HG02763 (cell line): ENCODE data around the gene ATOSA.

Source experiments
- ATAC-seq: cut with Tn5 transposase; IDR thresholded peaks from one replicate; pipeline ENCODE4 v1.9.1; 2021; ENCODE audit warnings: mild to moderate bottlenecking, moderate library complexity; ENCODE audit not compliant: unreplicated experiment

The ATOSA gene

DNA sequence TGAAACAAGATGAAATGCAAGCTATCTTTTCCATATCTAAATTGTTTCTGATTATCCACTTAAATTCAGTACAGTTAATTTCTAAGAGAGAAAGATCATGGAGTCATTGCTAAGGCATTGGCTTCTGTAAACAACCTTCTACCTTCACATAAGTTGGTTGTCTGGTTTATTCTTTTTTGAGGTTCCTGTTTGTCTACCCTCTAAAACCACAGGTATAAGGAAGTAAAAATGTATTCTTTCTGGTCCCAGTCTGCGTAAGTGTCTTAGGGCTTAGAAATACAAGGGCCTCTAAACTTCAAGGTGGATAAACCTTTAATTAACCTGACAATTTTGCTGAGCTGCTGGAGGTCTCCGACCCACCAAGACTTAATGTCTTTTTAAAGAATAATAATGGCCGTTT lies 3.6 kb upstream of the ATOSA start:
- no peak for ATAC-seq

DNA sequence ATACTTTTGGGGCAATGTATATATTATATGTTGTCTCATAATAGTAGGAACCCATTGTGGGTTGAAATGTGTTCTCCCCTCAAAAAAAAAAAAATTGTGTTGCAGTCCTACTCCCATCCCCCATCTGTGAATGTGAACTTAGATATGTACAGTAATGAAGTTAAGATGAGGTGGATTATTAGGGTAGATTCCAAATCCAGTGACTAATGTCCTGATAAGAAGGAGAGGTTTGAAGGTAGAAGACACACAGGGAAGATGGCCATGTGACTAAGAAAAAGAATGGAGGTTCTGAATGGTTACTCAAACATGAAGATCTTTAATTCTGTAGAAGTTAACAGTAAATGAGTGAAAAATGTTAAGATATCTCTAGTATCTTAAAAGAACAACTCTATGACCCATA lies 3.0 kb upstream of the ATOSA start:
- ATAC-seq: no peak

DNA sequence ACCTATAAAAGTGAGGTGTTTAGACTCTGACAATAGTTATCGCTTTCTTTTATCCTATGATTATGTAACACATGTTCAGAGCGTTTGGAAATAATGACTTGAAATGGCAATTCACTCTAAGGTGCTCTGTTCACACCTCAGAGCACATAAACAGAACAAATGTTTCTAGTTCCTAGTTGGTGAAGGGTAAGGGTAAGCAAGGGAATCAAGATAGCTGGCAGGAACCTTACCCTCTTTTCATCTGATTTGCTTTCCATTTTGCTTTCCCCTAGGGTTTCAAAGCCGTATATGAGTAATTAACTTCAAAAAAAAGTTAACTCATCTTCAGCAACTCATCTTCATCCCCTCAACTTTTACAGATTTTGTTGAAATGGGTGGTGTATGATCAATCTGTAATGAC lies 2.3 kb upstream of the ATOSA start:
- ATAC-seq: no peak

DNA sequence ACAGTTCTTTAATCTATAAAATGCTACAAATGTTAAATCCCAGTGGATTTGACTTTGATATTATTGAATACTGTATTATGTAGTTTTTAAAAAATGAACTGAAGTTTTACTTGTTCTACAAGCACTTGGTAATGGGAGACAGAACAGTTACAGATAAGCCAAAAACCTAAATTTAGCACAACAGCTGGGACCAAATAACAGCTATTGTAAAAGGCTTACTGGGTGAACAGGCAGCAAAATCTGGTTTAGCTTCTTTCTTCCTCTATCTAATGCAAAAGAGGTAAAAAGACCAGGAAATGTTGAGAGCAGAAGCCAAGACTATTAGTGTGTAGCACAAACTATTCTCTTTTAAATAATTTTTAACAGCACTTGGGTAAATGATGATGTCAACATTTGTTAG lies 1.6 kb upstream of the ATOSA start:
- ATAC-seq: no peak

DNA sequence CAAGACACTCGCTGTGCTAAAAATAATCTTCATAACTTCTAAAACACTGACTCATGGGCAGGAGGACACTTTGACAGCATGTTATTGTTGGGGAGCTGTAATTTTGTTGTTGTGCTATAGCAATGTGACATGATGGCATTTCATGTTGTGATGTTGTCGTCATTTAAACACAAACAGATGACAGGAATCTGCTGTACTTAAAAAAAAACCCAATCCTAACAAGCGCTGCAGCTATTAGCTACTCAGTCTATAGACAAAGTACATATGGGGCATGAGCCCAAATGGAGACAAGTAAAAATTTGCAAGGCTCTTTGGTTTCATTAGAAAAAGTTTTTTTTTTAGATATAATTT lies 828 bp upstream of the ATOSA start:
- ATAC-seq: no peak

DNA sequence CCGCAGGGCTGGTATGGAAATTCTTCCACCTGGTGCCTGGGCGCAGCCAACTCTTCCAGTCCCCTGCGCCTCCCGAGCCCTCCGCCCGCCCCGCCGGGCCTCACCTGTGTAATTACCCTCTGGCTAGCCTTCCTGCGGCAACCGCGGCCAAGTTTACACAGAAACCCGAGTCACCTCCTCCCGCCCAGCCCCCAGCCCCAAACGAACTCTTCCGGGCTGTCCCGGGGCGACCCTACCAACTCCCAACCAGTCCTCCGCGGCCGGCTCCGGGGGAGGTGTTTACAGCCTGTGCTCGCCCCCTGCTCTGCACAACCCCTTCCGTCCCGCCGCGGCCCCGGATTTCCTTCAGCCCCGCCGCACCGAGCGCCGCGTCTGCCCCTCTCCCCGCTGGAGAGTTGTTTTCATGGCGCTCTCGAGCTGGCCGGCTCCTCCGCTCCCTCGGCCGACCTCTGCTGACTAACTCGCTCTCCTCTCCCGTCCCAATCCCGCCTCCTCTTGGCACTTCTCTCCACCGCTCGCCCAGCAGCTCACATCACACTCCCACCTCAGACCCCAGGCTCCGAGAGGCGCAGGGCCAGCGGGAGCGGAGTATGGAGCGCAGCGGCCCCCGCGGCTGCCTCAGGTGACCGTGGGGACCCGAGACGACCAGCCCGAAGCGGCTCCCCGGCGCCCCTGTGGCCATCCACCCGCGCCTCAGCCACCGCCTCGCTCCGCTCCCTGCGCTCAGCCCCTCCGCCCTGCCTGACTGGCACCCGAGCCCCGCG lies 538 bp downstream of the ATOSA start:
- peak; percentile 15 for ATAC-seq

DNA sequence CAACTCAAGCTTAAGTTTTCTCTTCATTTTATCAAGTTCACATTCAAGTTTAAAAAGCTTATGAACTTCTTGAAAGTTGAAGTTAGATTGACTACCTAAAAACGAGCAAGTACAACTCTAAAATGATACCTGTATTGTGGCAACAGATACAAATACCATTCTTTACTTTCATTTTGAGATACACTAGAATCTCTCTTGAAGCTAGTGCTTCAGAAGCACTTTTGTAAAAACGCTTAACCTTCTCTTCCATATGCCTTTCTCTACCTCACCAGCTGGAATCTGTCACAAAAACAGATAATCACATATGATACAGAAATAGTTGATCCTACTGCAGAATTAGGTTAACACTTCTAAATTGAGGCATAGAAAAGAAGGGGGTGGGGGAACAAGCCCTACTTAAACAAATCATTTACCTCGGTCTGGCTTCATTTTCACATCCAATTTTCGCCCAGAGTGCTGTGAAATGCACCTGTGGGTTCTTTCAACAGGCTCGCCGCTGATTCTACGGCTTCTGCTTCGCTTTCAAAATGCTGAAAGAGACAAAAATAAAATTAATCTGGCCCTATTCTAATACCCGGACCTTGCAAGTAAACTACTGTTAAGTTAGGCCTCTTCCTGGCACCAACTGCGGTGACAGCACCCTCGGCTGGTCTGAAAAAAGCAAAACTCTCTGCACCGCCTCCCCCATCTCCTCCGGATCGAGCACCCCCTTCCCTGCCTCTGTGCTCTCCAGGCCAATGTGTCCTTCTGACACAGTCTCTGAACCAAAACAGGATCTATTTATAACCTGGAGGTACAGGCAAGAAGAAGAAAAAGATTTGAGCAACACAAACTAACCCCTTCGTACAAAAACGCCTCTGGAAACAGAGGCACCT lies 1.4 kb downstream of the ATOSA start:
- ATAC-seq: peak; percentile 33

DNA sequence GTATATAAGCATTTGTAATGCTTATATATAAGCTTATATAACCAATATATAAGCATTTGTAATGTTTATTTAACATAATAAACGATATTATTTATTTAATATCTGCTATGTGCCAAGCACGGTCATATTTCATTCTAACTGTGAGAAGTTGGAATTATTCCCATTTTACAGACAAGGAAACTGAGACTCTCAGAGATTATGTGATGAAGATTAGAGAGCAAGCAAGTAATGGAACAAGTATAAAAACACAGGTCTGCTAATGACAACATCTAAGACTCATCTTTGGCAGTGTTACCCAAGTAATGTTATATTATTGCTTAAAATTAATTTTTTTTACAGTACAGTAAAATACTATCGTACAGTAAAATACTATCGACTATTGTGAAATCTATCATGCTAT lies 4.4 kb downstream of the ATOSA start:
- ATAC-seq: no peak

DNA sequence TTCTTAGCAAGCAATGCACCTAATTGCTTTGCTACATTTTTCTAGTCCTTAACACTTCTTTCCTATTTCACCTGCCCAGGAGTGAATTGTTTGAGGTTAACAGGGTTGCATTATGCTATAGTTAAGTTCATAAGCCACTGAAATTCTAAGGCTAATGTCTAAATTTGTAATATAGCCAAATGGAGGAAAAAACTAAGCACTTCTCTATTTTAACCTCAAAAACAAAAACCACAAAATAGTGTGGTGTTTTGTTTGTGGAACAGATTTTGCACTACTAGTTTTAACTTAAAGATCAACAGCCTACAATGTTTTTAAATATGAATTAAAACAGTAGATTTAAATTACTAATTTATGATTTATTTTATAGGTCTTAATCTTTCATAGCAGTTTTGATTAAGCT lies 5.5 kb downstream of the ATOSA start:
- no peak for ATAC-seq

DNA sequence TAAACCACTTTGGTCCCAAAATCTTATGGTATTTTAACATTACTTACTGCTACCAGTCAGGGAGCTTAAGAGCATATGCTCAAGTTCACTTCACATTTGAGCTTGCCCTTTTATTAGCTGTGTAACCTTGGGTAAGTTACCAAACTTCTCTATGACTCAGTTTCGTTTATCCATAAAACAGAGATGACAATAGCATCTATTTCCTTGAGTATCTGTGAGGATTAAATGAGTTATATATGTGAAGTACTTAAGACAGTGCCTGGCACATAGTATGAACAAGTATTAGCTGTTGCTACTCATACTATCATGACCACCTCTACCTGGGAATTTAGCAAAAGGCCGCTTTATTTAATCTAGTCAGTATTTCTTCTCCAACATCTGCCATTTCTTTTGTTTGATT lies 5.9 kb downstream of the ATOSA start:
- ATAC-seq: no peak

DNA sequence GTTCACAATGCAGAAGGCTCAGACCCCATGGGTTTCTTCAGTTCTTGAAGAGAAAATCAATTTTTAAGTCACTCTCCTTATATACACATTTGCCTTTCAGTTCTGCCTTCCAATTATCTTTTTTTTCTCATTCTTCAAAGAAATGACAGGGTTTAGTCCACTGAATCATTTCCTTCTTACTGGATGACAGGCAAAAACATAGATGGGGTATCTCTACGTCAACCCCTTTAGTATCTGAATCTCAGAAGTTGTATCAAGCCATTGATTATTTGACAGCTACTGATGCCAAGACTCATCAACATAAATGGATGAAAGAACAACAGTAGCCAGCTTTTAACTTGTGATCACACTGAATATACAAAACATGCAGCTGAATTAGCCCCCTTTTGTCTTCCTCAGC lies 6.5 kb downstream of the ATOSA start:
- ATAC-seq: no peak

DNA sequence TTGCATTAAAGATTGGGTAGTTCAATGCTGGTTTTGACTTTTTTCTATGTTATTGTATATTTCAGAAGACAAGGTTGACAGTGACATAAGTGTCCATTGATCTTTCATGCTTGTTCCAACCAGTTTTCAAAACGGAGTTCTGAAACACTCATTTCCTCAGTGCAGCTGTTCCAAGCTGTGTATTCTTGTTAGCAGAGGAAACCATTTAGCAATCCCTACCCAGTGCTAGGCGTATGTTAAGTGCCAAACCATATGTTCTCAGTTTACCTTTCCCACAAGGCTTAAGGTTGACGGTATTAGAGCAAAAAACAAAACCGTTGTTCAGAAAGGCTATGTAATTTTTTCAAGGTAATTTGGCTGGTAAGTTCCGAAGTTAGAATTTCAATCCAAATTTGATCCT lies 9.1 kb downstream of the ATOSA start:
- ATAC-seq: no peak

DNA sequence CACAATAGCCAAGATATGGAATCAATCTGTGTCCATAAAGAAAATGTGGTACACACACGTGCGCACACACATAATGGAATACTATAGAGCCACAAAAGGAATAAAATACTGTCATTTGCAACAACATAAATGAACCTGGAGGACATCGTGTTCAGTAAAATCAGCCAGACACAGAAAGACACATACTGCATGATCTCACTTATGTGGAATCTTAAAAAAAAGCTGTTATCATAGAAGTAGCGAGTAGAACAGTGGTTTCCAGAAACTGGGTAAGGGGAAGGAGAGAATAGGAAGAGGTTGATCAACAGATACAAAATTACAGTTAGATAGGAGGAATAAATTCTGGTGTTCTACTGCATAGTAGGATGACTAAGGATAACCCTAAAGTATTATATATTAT lies 11.1 kb downstream of the ATOSA start:
- no peak for ATAC-seq

DNA sequence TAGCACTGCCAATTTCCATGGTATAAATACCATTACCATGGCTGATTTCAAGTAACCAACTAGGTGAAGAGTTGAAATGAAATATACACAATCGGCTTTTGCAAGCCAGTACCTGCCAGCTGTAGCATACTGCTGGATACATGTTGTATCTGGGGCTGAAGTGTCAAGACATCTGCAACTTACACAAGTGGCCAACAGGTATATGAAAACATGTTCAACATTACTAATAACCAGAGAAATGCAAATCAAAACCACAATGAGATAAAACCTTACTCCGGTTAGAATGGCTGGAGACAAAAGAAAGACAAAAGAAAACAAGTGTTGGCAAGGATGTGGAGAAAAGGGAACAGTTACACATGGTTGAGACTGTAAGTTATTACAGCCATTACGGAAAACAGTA lies 11.6 kb downstream of the ATOSA start:
- ATAC-seq: peak; percentile 79

DNA sequence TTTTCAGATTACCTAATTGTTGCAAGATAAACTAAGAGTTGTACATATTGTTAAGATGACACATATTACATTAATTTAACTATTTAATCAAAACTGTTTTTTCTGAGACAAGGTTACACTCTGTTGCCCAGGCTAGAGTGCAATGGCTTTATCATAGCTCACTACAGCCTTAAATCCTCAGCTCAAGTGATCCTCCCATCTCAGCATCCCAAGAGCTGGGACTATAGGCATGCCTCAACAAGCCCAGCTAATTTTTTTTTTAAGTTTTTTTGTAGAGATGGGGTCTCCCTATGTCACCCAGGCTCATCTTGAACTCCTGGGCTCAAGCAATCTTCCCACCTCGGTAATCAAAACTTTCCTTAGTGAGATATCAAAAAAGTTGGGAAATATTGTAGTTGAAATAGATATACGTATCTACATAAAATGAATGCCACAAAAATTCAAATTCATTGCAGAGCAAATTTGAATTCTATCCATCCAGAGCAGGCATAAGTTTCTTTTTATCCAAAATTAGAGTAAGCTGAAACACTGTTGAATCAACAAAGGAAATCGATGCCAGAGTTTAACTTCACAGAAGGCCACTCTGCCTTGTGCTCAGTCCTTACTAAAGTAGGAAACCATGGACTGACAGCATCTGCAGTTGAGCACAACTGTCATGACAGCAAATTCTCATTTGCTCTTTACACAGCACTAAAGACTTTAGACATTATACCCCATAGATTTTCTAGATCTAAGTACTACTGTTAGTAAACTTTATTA lies 15.5 kb downstream of the ATOSA start:
- no peak for ATAC-seq

DNA sequence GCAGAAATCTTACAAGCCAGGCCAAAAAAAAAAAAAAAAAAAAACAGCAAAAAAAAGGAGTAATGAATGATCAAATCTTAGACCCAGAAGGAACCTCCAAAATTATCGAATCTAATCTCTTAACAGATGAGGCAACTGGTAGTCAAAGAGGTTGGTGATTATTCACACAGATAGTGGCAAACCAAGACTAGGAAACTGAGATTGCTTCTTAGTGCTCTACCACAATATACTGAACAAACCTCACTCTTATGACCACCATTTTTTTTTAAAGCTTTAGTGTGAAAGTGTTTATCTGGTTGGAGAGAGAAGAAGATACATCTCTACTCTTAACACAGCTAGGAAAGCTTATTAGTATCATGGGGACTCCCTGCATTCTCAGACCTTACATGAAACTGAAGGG lies 17.3 kb downstream of the ATOSA start:
- ATAC-seq: no peak

DNA sequence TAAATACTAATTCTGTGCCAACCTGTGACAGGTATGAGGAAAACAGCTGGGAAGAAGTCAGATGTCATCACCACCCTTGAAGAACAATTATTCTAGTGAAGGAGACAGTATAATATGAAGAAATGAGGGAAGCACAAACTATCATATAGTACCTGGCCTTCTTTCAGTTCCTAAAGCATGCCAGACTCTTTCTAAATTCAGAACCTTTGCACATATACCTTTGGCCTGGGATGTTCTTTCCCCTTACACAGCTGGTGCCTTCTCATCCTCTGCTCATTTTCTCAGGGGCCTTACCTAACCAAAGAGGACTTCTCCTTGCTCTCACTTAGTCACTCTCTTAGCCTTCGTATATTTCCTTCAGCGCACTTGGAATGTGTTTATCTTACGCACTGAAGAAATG lies 19.0 kb downstream of the ATOSA start:
- no peak for ATAC-seq

DNA sequence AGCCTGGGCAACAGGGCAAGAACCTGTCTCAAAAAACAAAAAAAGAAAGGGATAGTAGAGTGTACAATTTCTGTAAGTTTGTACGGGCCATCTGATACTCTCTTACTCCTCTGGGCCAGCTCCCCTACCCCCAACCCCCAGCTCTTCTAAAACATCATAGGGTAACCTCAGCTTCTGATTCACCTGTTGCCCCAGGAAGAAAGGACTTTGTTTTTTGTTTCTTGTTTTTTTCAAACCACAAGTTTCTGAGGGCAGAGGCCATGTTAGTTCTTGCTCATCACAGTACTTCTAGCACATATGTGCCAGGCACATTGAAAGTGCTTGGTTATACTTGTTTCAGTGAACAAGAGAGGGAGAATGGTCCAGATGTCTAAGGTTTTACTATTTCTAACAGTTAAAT lies 20.2 kb downstream of the ATOSA start:
- peak; percentile 83 for ATAC-seq

DNA sequence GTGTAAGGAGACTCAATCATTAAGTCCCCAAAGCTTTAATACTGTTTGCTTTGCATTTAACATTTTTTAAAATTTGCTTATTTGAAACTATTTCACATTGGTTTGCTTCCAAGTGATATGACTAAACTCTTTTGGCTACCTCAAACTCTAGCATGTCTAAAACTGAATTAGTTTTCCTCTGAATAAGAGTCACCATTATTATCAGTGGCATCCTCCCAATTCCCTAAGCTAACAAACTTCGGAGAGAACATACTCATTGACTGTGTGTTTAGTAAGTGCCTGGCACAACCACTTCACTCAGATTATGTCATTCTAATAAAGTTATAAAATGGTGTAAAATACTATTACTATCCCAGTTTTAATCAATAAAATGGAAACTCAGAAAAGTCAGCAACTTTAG lies 21.9 kb downstream of the ATOSA start:
- ATAC-seq: no peak

DNA sequence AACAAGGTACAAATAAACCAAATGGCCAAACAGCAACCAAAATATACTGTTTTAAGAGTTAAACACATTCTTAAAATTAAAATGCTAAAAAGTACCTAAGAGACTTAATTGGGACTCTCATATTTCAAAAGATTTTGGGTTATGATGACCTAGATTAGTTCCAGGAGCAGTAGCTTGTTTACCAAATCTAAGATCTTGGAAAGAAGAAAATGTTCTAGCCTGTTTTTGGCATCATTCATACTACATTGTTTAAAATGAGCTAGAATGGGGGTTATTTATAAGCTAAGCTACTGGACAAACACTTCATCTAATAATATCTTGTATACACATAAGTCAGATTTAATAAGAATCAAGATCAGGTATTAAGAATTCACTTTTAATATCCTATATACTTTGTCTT lies 22.8 kb downstream of the ATOSA start:
- no peak for ATAC-seq

DNA sequence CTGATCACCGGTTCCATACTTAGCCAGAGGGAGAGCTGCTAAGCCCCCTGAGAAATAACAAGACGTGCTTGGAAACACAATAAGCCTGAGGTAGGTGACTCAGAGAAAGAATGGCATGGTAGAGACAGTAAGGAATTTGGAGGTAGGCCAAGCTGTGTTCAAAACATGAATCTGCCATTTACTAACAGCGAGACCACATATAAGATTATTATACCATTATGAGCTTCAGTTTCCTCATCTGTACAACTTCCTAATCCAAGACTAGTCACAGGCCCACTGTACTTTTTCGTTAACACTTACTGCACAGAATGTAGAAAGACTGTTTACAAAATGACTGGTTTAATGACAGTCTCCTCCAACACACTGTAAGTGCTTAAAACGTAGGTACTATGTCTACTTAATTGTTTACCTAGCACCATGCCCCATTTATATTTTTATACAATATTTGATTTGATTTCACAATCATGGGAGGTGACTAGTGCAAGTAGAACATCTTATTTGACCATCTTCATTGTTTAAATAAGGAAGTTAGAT lies 25.7 kb downstream of the ATOSA start:
- ATAC-seq: no peak

DNA sequence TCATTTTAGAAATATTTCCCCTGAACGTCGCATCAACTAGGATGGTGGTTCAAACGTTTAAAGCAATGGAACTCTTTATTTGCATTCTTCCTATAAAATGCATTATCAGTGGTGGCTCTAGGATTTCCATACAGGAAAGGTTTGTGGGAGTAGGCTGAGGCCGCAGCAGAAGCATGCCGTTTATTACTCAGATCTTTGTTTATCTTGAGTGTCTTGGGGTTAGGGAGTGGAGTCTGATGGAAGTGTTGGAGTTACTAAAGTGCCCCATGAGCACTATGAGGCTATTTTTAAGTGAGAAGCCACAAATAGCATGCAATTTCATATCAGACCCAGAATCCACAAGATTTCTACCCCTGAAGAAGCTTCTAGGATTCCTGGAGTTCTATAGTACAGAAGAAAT lies 26.2 kb downstream of the ATOSA start:
- ATAC-seq: no peak
